HG03095 (cell line): ENCODE results near the gene SERPINA3.
"Not testable (repeated sequence)": the region's sequence is repeated elsewhere in the genome, so short reads cannot be mapped to it uniquely, and the experiment has no call there.

Experiments used
- ATAC-seq: cut with Tn5 transposase; IDR thresholded peaks from one replicate; pipeline ENCODE4 v1.9.1; 2021; ENCODE audit warnings: moderate library complexity; ENCODE audit not compliant: unreplicated experiment

The SERPINA3 gene

GRCh38 chr14:94612174-94612573 lies at the start of gene SERPINA3:
Gene SERPINA3, plus strand, starts transcription at chr14:94612391. Its CDS starts 2,051 bp downstream, at chr14:94614442.
- no peak for ATAC-seq

DNA sequence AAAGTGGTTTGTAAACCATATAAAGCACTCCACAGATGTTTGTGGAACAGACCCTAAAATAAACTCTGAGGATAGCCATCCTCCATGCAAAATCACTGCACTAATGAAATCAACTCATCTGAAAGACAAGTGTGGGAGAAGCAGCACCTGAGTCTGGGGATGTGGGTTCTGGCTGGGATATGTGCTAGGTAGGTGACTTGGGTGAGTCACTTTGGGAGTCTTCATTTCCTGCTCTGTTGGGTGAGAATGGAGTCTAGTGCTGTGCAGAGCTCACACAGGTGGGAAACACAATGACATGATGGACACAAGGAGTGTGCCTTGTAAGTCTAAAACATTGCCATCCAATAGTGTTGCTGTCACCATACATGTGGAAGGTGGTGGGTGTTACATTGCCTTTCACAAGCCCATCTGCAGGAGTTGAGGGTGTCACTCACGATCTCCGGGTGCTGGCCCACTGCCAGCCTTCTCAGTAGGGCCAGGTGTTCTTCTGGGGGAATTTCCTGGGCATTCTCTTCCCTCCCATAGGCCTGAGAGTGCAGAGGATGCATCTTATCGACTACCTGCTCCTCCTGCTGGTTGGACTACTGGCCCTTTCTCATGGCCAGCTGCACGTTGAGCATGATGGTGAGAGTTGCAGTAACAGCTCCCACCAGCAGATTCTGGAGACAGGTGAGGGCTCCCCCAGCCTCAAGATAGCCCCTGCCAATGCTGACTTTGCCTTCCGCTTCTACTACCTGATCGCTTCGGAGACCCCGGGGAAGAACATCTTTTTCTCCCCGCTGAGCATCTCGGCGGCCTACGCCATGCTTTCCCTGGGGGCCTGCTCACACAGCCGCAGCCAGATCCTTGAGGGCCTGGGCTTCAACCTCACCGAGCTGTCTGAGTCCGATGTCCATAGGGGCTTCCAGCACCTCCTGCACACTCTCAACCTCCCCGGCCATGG lies 49.0 kb upstream of the SERPINA3 start:
- ATAC-seq = no peak

DNA sequence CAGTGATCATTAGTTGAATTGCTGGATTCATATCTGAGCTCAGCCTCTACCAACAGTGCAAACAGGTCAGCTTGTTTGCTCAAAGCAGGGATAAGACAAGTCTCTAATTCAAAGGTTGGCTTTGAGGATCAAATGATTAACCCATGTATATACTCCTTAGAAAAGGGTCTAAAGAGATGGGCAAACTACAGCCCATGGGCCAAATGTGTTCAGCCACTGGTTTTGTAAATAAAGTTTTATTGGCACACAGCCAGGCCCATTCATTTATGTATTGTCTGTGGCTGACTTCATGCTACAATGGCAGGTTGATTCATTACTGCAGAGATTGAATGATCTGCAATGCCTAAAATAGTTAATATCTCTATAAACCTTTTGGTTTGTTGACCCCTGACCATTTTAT lies 47.8 kb upstream of the SERPINA3 start:
- ATAC-seq = no peak

DNA sequence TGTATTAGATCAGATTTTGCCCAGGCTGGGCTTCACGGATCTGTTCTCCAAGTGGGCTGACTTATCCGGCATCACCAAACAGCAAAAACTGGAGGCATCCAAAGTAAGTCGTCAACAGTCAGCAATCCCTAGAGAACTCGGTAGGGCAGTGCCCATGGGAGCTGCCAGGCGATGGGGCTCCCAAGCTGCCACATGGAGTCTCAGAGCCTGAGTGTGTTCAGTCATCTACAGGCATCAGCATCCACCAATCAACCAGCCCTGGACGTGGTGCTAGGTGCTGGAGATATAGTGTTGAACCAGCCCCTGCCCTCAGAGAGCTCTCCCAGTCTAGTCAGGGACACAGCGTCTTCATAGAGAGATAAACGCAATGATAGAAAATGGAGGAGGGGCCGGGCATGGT lies 44.0 kb upstream of the SERPINA3 start:
- no peak for ATAC-seq

DNA sequence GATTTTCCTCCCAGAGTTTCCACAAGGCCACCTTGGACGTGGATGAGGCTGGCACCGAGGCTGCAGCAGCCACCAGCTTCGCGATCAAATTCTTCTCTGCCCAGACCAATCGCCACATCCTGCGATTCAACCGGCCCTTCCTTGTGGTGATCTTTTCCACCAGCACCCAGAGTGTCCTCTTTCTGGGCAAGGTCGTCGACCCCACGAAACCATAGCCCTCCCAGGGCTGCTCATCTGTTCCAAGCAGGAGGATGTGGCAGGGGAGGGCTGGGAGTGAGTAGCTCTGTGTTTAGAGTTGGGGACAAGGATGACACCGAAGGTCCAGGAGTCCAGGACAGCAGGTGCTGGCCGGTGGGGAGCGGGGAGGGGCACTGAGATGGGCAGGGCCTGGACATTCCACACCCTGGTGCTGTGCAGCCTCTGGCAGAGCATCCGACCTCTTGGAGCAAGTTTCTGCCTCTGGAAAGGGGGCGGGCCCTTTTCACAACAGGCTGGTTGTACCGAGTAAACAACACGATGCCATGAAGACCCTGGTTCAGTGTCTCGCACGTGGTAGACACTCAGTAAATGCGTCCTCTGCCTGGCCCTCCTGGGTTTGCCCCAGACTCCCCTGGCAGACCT lies 42.7 kb upstream of the SERPINA3 start:
- no peak for ATAC-seq

DNA sequence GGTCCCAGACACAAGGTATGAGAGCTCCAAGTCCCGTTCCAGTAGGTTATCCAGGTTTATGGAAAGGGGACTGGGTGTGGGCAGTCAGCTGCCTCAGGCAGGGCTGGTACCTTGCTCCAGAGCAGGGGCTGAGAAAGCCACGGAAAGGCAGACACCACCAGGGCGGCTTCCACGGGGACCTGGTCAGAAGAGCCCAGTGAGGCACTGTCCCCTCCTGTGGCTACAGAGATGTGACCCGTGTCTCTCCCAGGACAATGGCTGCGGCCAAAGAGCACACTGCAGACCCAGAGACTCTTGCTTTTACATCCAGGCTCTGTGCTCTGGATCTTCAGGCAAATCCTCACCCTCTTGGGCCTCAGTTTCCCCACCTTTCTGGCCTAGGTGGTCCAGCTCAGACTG lies 42.2 kb upstream of the SERPINA3 start:
- no peak for ATAC-seq

GRCh38 chr14:94570440-94570839 lies 41.8 kb upstream of the SERPINA3 start:
- ATAC-seq = no peak

DNA sequence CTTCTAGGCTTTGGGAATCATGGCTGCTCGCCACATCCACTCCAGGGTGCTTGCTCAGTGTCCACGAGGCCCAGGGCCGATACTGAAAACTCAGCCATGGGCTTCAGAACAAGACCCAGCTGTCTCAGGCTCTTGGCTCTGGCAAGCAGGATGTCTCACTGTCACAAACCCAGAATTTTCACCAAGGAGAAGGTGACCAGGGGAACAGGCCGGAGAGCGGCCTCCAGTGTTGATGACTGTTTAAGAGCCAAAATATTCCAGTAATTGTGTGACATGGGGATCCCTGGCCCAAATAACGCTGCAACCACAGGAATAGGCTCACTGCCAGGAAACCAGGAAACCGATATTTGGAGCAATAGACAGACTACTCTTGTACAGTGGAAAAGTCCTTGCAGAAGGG lies 40.8 kb upstream of the SERPINA3 start:
- no peak for ATAC-seq

GRCh38 chr14:94571950-94572349 lies 40.2 kb upstream of the SERPINA3 start:
- ATAC-seq = no peak

GRCh38 chr14:94572637-94573303 lies 39.4 kb upstream of the SERPINA3 start:
- ATAC-seq = no peak

GRCh38 chr14:94573475-94574277 lies 38.5 kb upstream of the SERPINA3 start:
- no peak for ATAC-seq

DNA sequence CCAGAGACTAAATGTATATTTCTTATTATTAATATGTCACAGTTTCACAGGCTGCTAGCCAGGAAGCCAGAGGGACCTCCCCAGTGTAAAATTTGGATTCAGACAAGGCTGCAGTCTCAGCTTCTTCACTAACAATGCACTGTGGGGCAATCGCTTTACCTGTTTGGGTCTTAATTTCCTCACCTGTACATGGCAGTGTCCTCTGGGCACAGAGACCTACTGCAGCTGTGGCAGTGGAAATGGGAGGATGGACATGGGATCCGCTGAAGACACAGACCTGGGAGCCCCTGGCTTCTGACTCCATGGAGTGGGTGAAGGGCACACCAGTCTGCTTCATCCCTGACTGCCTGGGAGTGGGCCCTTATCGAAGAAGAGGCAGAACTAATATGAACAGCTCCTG lies 37.9 kb upstream of the SERPINA3 start:
- ATAC-seq = no peak

DNA sequence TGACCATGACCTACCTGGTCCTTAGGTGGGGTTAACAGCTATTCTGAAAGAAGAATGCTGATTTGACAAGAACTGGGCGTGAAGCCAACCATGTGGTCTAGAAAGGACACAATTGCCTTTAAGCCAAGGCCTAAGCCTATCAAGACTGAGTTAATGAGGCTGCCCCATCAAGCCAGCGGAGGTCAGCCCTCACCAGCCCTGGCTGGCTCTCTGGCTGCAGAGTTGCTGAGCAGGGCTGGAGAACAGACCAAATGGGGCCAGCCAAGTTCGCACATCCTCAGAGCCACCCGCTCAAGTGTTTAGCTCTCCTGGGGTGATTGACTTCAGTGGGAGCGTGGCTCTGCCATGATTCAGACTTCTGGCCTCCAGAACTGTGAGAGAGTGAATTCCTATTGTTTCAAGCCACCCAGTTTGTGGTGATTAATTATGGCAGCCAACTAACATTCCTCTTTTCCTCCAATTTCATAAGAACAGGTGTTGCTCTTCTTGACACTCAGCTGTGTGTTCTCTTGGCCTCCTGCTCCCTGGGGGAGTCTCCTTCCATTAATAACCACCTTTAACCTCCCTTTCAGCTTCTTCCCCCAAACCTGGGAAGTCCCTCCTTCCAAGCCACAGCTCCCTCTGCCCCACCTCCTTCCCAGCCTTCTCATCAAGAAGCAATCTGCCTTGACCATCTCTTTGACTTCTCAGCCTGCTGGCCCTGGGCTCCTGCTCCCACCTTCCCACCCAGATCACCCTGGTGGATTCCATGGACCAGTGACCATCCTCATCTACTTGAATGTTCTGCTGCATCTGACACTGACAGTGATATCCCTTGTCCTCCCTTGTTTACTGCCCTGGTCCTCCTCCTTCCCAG lies 36.2 kb upstream of the SERPINA3 start:
- no peak for ATAC-seq

DNA sequence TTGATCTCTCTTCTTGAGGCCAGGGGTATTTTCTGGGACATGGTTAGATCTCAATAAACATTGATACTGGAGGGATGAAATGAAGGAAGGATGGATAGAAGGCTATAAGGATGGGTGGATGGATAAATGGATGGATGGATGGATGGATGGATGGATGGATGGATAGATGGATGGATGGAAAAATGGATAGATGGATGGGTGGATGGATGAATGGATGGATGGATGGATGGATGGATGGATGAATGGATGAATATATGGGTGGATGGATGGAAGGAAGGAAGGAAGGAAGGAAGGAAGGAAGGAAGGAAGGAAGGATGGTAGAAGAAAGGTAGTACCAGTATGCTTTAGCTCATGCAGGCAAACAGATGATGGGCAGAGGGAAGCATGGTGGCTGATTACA lies 34.7 kb upstream of the SERPINA3 start:
- ATAC-seq = not testable (repeated sequence)

DNA sequence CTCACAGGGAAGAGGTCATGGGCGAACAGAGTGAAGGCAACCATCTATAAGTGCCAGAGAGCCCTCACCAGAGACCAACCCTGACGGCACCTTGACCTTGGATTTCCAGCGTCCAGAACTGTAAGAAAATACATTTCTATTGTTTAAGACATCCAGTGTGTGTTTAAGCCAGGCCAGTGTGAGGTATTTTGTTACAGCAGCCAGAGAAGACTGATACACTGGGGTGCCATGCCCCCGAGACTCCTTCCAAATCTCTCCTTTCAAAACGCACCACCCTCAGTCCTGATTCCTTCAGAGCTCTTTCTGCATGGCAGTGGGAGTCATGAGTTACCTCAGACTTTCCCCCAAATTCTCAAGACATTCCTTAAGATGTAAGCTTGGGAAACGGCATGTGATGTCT lies 33.5 kb upstream of the SERPINA3 start:
- no peak for ATAC-seq

- no peak for ATAC-seq
These were observed 30.8 kb upstream of the SERPINA3 start, which contains the start of gene SERPINA5 for GRCh38 chr14:94581127-94581999. Gene SERPINA5, plus strand, starts transcription at chr14:94581426. Its CDS starts 5,937 bp downstream, at chr14:94587363.

DNA sequence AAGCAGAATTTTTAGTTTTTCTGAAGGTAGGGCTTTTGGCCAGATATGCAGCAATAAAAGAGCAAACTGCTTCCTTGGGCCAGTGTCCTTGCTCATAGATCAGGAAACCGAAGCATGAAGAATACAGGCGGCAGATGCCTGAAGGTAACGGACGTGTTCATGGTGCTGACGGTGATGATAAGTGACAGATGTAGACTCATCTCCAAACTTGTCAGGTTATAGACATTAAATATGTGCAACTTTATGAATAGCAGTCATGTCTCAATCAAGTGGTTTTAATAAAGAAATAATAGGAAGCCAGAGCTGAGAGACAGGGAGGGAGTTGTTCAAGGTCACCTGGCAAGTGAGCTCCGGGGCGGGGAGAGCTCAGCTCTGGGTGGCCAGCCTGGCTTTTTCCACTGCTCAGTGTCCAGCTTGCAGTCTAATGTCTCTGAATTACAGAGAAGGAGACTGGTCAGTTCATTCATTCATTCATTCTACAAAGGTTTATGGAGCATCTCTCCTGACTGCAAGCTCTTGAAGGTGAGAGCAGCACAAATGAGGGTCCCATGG lies 29.9 kb upstream of the SERPINA3 start:
- no peak for ATAC-seq

DNA sequence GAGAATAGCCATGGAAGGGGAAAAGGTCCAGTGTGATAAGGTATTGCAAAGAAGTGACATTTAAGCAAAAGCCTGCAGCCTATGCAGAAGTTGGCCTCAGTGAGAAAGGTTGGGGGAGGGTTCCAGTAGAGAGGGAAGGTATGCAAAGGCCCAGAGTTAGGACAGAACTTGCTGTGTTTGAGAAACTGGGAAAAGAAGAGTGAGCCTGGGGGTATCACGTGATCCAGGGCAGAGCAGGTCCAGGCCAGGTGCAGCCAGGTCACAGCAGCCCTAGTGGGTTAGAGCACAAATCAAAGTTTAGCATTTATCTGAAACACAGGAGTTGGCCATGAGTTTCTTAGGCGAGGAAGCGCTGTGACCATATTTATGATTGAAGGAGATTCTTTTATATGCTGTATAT lies 29.3 kb upstream of the SERPINA3 start:
- no peak for ATAC-seq

DNA sequence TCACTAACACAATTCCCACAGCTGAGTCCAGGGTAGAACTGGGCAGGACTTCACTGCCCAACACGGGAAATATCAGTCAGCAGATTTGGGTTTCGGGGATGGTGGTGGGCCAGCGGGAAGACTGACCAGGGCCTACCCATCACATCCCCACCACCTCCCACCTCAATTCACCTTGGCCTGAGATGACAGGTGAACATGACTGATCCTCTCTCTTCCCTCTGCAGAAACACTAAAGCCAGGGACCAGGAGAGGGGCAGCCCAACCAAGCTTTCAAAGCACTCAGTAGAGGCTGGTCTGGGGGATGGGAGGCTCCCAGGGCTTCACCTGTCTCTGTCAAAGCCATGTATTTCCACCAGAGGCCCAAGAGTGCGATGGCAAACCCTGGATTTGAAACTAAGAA lies 28.6 kb upstream of the SERPINA3 start:
- ATAC-seq = no peak
